Measurements from ENCODE around the gene FOXP2. TPM values are rescaled to one million over a fixed set of nuclear protein-coding genes. Genes with fewer than 3 reads are reported as not detected.
"Not testable (repeated sequence)": the region's sequence is repeated elsewhere in the genome, so short reads cannot be mapped to it uniquely, and the experiment has no call there.

Gene FOXP2
- total RNA-seq, 2 experiments from 2014 or later: not detected

- intact Hi-C loops (cut with micrococcal nuclease; ENCODE audit: unreplicated experiment): no loop called here
- ChIA-PET POLR2A (no interaction called here), CTCF (ENCODE audit: unreplicated experiment) (no interaction called here)
- Histone ChIP-seq H4K20me1 (ENCODE audit: insufficient read depth, low read length) (no peaks in the 10 kb centered on the region), H3K4me3 (ENCODE audit: low read depth, low read length, poor library complexity, severe bottlenecking) (no peak overlapping the region), H3K27ac (ENCODE audit: low read depth, low read length, poor library complexity, severe bottlenecking) (no peak overlapping the region), H3K36me3 (ENCODE audit: insufficient read depth, low read length) (no peaks in the 10 kb centered on the region), H3K4me2 (ENCODE audit: low read length) (no peak overlapping the region), H3K9me3 (ENCODE audit: low read length) (no peaks in the 10 kb centered on the region), H2AFZ (ENCODE audit: low read length) (no peak overlapping the region), H3K9me2 (ENCODE audit: insufficient read depth, low read length) (no peaks in the 10 kb centered on the region), H3K4me1 (ENCODE audit: insufficient read depth, low read length, poor library complexity, severe bottlenecking) (no peaks in the 10 kb centered on the region), H3K79me2 (ENCODE audit: insufficient read depth, low read depth, low read length) (no peaks in the 10 kb centered on the region)
- TF ChIP-seq EZH2phosphoT487 (IDR thresholded peaks at IDR 0.05; ENCODE audit: borderline replicate concordance, low read depth, low read length): no peak
- no peak for TF ChIP-seq CTCF (conservative IDR thresholded peaks at IDR 0.05; ENCODE audit: low read length)
- no peak for DNase-seq (ENCODE audit: low spot score)
- BruUV-seq (replicated peaks): no TSS peak
Observed at GRCh38 chr7:114487174-114487573, 72.6 kb downstream of the FOXP2 start.

GRCh38 chr7:114488696-114489095 lies 74.1 kb downstream of the FOXP2 start:
- Histone ChIP-seq H3K4me1 (ENCODE audit: insufficient read depth, low read length, poor library complexity, severe bottlenecking) (no peaks in the 10 kb centered on the region), H3K36me3 (ENCODE audit: insufficient read depth, low read length) (no peaks in the 10 kb centered on the region), H3K9me3 (ENCODE audit: low read length) (no peaks in the 10 kb centered on the region), H3K79me2 (ENCODE audit: insufficient read depth, low read depth, low read length) (no peaks in the 10 kb centered on the region), H3K9me2 (ENCODE audit: insufficient read depth, low read length) (no peaks in the 10 kb centered on the region), H4K20me1 (ENCODE audit: insufficient read depth, low read length) (no peaks in the 10 kb centered on the region), H3K4me3 (ENCODE audit: low read depth, low read length, poor library complexity, severe bottlenecking) (no peak overlapping the region), H3K4me2 (ENCODE audit: low read length) (no peak overlapping the region), H2AFZ (ENCODE audit: low read length) (no peak overlapping the region), H3K27ac (ENCODE audit: low read depth, low read length, poor library complexity, severe bottlenecking) (no peak overlapping the region)
- no TSS peak for BruUV-seq (replicated peaks)
- no peak for TF ChIP-seq CTCF (conservative IDR thresholded peaks at IDR 0.05; ENCODE audit: low read length)
- TF ChIP-seq EZH2phosphoT487 (IDR thresholded peaks at IDR 0.05; ENCODE audit: borderline replicate concordance, low read depth, low read length): no peak
- intact Hi-C loops (cut with micrococcal nuclease; ENCODE audit: unreplicated experiment): no loop called here
- DNase-seq (ENCODE audit: low spot score): no peak
- POLR2A ChIA-PET: no interaction called here
- CTCF ChIA-PET (ENCODE audit: unreplicated experiment): no interaction called here

GRCh38 chr7:114497491-114497890 lies 82.9 kb downstream of the FOXP2 start:
- H3K4me2 ChIP-seq (ENCODE audit: low read length); POLR2A ChIA-PET; H3K4me3 ChIP-seq (ENCODE audit: low read depth, low read length, poor library complexity, severe bottlenecking); H3K9me2 ChIP-seq (ENCODE audit: insufficient read depth, low read length); H3K79me2 ChIP-seq (ENCODE audit: insufficient read depth, low read depth, low read length); intact Hi-C loops (cut with micrococcal nuclease; ENCODE audit: unreplicated experiment); H3K9me3 ChIP-seq (ENCODE audit: low read length); H3K27ac ChIP-seq (ENCODE audit: low read depth, low read length, poor library complexity, severe bottlenecking); H2AFZ ChIP-seq (ENCODE audit: low read length); BruUV-seq (replicated peaks); H3K36me3 ChIP-seq (ENCODE audit: insufficient read depth, low read length); H3K4me1 ChIP-seq (ENCODE audit: insufficient read depth, low read length, poor library complexity, severe bottlenecking); CTCF ChIA-PET (ENCODE audit: unreplicated experiment); H4K20me1 ChIP-seq (ENCODE audit: insufficient read depth, low read length); DNase-seq (ENCODE audit: low spot score): not testable (repeated sequence)

Data from OCI-LY7 (cell line).